Right hindlimb (tissue), 1 donor: Measurements from ENCODE around the gene STK11.
A peak's percentile ranks its signal among the peaks of the same experiment; 100 is the strongest.

Experiments used
- DNase-seq: peaks from one replicate; pipeline ENCODE4 v3.0.0-alpha.2; 2018

The STK11 gene, protein sequence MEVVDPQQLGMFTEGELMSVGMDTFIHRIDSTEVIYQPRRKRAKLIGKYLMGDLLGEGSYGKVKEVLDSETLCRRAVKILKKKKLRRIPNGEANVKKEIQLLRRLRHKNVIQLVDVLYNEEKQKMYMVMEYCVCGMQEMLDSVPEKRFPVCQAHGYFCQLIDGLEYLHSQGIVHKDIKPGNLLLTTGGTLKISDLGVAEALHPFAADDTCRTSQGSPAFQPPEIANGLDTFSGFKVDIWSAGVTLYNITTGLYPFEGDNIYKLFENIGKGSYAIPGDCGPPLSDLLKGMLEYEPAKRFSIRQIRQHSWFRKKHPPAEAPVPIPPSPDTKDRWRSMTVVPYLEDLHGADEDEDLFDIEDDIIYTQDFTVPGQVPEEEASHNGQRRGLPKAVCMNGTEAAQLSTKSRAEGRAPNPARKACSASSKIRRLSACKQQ

DNA sequence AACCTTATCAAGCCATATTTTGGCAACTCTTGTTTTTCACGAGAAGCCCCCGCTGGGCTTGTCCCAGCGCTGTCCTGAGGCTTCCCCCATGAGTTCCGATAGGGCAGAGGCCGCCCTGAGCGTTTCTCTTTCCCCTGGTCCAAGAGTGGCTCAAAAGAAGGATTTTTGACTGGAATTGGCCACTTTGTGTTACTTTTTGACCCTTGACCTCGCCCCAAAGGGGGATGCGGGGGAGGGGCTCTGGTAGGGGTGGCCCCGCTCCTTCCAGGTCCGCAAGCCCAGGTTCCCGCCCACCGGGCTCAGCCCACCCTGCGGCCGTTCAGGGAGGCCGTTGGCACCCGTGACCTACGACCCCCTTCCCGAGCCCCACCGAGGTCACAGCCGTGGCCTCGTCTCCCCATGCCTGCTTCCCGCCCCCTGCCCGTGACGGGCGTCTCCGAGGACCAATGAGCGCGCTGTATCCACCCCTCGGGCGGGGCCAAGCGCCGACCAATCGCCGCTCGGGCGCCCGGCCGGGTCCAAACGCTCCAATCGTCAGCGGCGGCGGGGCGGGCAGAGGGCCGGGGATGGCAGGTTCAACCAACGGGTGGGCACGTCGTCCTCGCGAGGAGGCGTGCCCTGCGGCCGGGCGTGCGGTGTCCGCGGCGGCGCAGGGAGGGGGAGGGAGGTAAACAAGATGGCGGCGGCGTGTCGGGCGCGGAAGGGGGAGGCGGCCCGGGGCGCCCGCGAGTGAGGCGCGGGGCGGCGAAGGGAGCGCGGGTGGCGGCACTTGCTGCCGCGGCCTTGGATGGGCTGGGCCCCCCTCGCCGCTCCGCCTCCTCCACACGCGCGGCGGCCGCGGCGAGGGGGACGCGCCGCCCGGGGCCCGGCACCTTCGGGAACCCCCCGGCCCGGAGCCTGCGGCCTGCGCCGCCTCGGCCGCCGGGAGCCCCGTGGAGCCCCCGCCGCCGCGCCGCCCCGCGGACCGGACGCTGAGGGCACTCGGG lies at the start of gene STK11:
STK11 (plus strand) TSS at position 665 of the 986 bp plus-strand sequence. CDS start 1,136 bp downstream, outside the sequence.
- peak; percentile 99 for DNase-seq

DNA sequence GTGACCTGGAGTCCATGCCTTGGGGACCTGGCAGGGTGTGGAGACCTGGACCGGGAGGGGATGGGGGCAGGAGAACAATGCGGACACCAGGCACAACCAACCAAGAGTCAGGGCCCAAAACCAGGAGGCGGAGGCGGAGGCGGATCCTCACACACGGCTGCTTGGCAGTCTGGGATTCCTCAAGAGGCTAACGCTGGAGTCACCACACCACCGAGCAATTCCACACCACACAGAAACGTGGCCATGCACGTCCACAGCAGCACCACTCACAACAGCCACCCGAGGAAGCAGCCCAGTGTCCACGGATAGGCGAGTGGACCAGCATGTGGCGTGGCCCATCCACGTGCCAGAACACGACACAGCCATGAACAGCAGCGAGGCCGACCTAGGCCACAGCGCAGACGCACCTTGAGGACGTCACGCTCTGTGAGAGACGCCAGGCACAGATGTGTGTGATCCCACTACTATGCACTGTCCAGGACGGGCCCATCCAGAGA lies 49.2 kb upstream of the STK11 start:
- no peak for DNase-seq

DNA sequence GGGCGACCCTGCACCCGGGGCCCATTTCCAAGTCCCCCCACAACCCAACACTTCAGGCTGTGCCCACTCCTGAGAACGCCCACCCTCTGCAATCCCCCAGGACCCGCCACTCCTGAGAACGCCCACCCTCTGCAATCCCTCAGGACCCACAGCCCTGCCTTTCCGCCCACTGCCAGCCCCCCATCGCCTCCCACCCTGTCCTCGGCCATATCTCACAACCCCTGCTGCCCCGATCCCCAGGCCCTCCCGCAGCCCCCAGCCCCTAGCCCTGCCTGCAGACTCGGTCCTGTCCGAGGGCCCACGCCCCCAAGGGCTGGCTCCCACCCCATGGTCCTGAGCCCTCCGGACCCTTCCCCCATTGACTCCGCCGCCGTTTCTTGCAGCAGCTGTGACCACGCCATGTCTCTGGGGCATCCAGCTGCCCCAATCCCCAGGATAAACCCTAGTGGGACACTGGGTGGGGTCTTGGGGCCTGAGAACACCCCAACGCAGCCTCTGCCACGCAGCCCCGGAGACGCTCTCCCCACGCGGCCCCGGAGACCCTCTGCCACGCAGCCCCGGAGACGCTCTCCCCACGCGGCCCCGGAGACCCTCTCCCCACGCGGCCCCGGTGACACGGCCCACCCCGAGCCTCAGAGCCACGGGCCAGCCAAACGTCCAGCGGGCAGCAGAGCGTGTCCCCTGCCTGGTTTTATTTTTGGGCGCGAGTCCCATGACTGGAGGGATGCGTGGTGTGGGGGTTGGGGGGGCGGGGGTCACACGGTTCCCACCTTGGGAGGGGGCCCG lies 48.6 kb upstream of the STK11 start:
- no peak for DNase-seq

DNA sequence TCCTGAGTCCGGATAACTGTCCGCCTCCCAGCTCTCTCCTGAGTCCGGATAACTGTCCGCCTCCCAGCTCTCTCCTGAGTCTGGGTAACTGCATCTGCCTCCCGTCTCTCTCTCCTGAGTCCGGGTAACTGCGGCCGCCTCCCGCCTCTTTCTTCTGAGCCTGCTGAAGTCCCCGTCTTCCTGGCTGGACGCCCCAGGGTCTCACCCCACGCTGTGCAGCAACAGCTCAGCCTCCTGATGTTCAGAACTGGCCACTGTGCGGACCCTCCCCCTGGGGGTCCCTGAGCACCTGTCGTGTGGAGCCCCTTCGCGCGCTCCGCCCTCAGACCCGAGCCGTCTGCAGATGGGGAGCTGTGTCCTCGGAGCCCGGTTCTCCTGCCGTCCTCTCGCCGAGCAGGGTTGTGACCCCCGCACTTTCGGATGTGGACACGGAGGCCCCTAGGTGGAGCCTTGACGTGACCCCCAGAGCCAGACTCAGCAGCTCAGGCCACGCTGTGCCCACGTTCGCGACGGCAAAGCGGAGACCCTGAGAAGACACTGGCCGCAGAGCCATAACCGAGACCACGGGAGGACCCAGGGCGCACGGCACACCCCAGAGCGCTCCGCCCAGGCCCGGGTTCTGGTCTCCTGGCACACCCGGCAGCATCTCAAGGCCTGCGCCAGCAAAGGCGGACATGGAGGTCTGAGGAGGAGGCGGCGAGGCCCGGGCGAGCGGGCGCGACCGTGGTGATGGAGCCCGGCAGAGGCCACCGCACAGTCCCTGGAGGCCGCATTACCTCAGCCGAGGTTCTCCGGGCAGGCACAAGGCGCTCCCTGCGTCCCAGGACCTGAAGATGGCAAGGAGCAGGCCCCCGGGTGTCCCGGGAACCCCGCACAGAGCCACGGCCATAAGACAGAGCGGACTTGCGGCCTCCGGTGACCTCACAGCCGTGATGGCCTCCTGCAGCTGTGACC lies 47.4 kb upstream of the STK11 start:
- DNase-seq: no peak

DNA sequence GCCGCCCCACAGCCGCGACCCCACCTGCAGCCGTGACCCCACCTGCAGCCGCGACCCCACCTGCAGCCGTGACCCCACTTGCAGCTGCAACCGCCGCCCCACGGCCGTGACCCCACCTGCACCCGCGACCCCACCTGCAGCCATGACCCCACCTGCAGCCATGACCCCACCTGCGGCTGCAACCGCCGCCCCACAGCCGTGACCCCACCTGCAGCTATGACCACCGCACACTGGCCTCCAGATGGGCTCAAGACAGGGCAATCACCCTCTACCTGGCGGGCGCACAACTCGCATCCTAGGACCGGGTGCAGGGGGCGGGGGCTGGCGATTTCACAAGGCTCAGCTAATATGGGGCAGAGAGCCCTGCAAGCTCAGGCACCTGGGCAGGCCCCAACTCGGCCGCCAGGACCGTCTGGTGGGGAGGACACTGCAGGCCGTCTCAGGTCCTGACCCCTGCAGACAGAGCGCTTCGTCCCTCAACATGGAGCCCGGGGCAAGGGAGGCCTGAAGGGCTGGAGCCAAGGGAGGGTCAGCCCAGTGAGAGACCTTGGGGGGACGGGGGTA lies 46.6 kb upstream of the STK11 start:
- DNase-seq: no peak

DNA sequence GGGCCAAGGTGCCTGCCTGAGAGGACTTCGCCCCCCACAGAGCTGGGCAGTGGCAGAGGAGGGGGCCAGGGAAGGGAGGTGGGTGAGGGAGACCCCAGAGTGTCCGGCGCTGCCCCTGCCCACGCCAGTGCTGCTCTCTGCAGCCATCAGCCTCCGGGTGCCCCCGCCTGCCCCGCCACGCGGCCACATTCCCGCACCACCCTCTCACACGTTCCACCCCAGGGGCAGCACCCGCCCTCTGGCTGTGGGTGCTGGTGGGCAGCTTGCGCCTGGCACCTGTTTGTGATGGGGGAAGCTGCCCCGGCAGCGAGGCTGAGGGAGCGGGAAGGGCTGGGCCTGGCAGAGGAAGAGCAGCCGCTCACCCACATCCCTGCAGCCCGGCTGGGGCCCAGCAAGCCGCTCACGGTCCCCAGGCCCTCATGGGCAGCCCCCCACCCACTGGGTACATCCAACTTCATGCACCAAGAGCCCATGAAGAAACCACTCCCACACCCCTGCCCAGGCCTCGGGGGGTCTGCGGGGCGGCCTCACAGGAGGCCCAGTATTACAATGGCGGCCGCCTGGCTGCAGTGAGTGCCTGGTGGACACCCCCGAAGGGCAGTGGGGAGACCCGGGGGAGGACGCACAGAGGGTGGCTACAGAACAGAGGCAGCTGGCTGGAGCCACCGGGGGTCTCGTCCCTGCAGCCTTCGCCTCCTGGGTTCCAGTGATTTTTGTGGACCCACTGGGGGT lies 45.5 kb upstream of the STK11 start:
- DNase-seq: peak; percentile 15

DNA sequence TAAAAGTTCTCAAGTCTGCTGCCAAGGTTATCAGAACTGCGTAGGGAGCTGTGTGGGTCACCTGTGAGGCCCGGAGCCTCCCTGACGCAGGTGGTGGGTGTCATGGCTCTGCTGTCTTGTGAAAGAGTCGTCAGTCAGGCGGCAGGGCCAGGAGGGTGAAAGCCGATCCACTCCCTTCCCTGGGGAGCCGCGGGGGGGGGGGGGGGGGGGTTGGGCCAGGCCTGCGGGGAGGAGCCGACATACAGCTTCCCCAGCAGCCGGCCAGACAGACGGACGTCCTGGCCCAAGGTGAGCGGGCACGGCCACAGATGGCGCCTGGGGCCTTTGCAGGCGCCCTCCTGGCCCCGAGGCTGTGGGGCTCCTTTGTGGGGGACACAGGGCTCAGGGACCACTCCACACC lies 43.9 kb upstream of the STK11 start:
- DNase-seq: peak; percentile 32

DNA sequence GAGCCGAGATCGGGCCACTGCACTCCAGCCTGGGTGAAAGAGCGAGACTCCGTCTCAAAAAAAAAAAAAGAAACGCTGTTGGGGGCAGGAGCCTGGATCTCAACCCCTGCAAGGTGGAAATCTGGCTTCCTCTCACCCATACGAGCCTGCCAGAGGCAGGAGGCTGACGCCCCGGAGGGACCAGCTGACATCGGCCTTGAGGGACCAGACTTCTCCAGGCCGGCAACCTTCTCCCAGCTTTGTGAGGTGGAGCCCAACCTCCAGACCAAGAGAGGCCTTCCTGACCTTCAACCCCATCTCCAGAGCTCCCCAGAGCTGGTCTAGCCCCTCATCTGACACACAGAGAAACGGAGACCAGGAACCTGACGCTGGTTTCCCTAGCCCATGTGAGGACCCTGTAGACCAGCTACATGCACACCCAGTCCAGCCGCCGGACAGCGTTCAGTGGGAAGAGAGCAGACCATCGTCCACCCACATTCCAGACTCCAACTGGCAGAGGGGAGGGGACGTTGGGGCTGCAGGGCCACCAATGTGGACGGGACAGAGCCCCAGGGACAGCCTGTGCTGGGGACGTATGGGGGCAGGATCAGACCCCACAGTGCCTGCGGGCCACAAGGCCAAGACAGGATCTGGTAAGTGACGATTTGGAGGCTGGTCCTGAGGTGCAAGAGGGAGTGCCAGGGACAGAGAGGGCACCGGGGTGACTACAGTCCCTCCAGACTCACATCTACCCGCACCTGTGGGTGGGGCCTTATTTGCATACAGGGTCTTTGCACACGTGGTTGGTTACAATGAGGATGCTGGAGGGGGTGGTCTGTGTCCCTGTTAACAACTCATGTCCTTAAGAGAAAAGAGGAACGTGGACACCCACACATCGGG lies 42.9 kb upstream of the STK11 start:
- DNase-seq: peak; percentile 14

DNA sequence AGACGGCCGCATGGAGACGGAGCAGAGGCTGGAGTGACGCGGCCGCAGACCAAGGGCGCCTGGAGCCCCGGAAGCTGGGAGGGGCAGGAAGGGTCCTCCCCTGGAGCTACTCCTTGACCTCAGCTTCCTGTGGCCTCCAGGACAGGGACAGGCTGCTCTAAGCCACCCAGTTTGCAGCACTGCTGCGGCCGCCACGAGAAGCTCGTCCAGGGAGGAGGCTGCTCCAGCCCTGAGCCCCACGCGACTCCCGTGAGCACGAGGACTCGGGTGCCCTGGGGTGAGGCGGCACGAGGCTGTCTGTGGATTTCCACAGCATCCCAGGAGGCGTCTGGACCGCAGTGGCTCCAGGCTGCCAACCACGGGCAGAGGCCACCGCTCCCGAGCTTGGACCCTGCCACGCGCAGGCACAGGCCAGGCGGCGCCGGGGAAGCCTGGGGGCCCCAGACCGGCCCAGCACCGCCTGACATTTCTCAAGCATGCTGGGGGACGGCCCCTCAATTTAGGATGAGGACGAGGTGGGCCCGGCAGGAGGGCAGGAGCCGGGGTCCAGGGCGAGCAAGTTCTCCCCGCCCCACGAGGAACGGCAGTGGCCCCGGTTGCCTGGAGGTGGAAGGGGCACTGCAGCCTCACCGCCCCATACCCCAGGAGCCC lies 42.2 kb upstream of the STK11 start:
- DNase-seq: peak; percentile 19

DNA sequence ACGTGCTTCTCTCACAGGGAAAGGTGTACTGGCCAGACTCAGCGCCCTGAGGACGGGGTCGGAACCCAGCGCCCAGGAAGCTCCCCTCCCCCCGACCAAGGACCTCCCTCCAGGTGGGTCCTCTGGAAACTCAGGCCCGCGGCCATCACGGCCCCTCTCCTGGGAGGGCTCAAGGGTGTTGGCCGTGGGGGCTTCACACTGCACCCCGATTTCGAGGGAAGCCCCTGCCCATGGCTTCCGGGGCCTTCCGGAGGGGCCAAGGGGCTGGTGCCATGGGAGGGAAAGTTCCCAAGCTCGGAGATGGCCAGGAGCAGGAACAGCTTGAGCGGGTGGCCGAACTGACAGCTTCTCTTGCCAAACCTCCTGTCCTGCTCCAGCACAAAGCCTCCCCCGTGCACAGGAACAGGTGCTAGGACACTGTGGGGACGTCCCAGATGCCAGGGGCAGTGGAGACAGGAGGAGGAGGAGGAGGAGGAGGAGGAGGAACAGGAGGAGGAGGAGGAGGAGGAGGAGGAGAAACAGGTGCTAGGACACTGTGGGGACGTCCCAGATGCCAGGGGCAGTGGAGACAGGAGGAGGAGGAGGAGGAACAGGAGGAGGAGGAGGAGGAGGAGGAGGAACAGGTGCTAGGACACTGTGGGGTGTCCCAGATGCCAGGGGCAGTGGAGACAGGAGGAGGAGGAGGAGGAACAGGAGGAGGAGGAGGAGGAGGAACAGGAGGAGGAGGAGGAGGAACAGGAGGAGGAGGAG lies 41.5 kb upstream of the STK11 start:
- DNase-seq: peak; percentile 29

DNA sequence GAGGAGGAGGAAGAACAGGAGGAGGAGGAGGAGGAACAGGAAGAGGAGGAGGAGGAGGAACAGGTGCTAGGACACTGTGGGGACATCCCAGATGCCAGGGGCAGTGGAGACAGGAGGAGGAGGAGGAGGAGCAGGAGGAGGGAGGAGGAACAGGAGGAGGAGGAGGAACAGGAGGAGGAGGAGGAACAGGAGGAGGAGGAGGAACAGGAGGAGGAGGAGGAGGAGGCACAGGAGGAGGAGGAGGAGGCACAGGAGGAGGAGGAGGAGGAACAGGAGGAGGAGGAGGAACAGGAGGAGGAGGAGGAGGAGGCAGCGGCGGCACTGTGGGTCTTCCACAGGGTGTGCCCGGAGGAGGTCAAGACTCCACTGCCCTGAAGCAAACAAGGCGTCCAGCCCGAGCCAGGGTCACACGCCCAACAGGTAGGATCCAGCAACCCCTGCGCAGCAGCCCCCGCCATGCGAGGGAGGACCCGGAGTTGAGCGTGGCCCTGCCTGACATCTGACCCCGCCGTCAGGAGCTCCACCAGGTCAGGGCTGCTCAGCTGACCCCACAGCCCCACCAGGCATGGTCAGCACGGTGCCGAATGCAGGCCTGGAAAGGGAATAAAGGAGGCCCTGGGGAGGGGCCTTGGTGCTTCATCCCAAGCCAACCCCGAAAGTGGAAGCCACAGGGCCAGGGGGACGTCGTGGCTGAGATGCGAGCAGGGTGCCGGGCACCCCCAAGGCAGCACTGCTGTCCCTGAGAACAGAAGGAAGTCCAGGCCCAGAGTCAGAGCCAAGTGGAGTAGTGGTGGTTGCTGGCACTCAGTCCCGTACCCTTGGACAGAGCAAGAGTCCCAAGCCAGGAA lies 40.7 kb upstream of the STK11 start:
- peak; percentile 15 for DNase-seq

DNA sequence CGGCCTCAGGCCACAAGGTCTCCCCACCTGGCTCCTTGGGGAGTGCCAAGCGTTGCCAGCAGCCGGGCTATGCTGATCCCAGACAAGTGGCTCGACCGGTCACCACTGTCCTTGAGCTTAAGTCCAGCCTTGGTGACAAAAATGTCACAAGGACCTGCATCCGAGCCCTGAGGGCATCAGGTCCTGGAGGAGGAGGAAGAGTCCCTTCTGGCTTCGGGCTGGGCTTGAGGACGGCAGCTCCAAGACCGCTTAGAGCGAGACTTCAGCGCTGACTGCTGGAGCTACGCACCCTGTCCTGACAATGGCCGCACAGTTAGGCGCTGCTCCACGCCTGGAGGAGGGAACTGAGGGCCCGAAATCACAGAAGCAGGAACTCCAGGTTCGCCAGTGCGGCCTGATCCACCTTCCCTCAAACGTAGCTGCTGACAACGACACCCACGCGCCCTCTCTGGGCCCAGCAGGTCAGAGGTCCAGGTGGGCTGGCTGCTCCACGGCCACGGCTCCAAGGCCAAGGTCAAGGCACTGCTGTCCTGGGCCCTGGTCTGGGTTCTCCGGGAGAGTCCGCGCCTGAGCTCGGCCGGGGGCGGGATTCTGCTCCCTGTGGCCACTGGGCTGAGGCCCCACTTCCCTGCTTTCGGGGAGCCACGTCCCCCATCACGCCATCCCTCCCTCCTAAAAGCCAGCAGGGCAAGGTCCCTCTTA lies 38.6 kb upstream of the STK11 start:
- DNase-seq: no peak

DNA sequence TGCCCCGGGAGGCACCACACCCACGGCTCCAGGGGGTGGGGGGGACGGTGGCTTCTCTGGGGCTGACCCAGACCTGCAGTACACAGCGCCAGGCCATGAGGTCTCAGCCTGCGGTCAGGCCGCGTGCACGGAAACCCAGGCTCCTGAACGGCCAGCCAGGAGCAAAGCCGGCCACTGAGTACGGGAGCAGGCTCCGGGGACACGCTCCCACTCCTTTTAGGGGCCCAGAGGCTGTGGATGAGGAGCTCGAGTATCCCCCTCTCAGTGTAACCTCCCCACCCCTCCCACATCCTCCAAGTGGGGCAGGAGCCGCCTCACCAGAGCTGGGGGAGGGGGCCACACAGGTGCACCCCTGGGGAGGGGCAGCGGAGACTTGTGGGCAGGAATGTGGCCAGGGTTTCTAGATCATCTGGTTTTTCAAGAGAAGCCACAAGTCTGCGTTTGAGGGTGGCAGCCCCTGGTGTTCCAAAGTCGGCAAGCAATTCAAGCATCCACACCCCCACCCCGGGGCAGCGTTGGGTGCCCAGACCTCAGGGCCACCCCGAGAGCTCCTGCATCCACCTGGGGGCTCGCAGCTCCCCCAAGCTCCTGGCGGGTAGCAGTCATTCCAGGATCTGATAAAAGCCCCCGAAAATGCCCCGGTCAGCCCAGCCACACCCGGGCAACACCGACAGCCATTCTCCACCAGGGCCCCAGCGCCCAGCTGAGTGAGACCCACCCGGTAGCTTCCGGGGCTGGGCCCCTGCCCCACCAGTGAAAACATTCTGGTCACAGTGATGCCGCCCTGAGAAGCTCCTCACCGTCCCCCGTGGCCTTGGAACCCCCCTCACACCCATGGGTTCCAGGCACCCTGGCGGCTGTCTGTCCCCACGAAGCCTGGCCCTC lies 37.6 kb upstream of the STK11 start:
- no peak for DNase-seq

DNA sequence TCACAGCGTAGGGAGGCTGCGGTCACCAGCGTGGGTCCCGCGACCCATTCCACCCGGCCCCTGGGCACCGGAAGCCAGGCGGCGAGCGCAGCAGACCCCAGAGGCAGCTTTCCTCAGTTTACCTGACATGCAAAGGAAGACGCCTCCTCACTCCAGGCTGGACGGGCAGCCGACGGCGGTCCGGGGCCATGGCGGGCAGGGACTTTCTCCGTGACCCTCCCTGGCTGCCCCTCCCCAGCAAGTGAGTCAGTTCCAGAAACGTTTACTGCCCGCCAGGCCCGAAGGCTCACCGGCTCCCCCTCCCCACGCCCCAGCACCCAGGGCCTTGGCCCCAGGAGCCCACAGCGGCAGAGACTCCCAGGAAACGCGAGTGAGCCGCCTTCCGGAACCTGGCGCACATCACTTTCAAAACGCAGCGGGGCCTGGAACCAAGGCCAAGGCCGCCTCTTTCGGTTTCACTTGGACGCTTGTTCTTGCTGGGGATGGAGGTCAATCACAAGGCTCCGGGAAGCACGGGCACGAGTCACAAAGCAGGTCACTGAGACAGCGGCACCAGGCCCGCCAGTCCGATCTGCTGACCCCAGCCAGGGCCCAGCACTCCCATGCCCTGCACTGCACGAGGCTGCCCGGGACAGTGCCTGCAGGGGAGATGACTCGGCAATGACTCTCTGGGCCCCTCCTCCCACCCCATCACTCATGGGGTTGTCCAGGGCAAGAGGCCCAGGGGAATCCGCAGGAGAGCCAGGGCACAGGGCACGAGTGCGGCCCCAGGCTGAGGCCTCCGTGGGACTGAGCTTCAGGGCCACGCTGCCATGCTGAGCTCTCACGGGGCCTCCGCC lies 36.8 kb upstream of the STK11 start:
- peak; percentile 17 for DNase-seq
